MM.1S (cell line): ENCODE data around the gene LTB4R.

Experiments used
- EZH2 ChIP-seq: fragments of 300-600 bp; sonication (generic); optimal IDR thresholded peaks from 2 replicates; pipeline ENCODE3; 2017; ENCODE audit warnings: low read depth, mild to moderate bottlenecking, antibody characterized with exemption, low read length, mixed read lengths
- EZH2phosphoT487 ChIP-seq: fragments of 300-600 bp; sonication (generic); IDR thresholded peaks from 2 replicates; pipeline ENCODE4 v1.6.1; 2018; ENCODE audit warnings: antibody characterized with exemption, low read length
- TF ChIP-seq, protein P1 (sequence below): fragments of 300-600 bp; sonication (generic); IDR thresholded peaks from 2 replicates; pipeline ENCODE4 v1.5.1; 2016; ENCODE audit warnings: antibody characterized with exemption, low read length, mixed read lengths

DNA sequence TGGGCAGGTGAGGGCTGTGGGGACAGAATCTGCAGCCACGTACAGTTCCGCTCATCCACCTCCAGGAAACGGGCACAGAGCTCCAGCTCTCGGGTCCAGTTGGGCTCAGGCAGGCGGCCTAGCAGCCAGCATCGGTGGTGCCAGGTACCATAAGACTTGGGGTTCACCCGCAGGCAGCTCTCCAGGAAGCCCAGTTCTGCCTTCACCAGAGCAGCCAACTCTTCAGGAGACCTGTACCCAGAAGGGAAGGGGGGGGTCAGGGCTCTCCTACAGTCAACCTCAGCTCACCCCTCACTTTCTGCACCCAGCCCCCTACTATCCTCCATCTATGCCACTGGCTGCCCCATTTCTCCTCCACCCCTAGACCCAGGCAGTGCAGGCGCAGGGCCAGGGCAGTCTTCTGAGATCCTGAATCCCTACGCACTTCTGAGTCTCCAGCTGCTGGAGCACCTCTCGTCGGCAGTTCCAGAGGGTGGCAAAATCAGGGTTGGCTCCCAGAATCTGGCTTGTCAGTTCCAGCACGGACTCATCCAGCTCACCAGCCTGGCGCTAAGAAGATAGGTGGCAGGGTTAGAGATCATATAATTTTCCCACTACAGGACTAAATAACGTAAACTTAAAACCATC is 41.3 kb upstream of the LTB4R start:
- TF ChIP-seq, protein P1, sequence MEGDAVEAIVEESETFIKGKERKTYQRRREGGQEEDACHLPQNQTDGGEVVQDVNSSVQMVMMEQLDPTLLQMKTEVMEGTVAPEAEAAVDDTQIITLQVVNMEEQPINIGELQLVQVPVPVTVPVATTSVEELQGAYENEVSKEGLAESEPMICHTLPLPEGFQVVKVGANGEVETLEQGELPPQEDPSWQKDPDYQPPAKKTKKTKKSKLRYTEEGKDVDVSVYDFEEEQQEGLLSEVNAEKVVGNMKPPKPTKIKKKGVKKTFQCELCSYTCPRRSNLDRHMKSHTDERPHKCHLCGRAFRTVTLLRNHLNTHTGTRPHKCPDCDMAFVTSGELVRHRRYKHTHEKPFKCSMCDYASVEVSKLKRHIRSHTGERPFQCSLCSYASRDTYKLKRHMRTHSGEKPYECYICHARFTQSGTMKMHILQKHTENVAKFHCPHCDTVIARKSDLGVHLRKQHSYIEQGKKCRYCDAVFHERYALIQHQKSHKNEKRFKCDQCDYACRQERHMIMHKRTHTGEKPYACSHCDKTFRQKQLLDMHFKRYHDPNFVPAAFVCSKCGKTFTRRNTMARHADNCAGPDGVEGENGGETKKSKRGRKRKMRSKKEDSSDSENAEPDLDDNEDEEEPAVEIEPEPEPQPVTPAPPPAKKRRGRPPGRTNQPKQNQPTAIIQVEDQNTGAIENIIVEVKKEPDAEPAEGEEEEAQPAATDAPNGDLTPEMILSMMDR: no peak
- no peak for TF ChIP-seq EZH2
- no peak for TF ChIP-seq EZH2phosphoT487
